HEK293T (cell line): ENCODE results near the gene MPPED1.
A peak's percentile ranks its signal among the peaks of the same experiment; 100 is the strongest.

Source experiments
- CTCF ChIA-PET: fragments of 350-600 bp; formaldehyde crosslinking; extraction: SDS; loops from one replicate; lab custom pipeline; 2021; ENCODE audit warnings: antibody characterized with exemption, inconsistent platforms; lab: Yijun Ruan, JAX
- POLR2A ChIA-PET: fragments of 350-600 bp; formaldehyde crosslinking; extraction: SDS; loops from one replicate; lab custom pipeline; 2020; ENCODE audit warnings: antibody characterized with exemption, inconsistent platforms; lab: Yijun Ruan, JAX
- DNase-seq: peaks from one replicate; pipeline ENCODE4 v3.0.0; 2012; ENCODE audit warnings: mixed read lengths; ENCODE audit errors: extremely low spot score
- ARNT ChIP-seq: fragments of 450-650 bp; IDR thresholded peaks from 2 replicates; pipeline ENCODE4 v1.6.1; 2017; ENCODE audit warnings: mild to moderate bottlenecking
- BHLHE40 ChIP-seq: fragments of 450-650 bp; IDR thresholded peaks from 2 replicates; pipeline ENCODE4 v1.6.1; 2016; ENCODE audit warnings: mild to moderate bottlenecking, moderate library complexity, borderline replicate concordance
- CTBP1 ChIP-seq: fragments of 450-650 bp; IDR thresholded peaks from 2 replicates; pipeline ENCODE4 v1.6.1; 2016; ENCODE audit warnings: borderline replicate concordance
- ELF4 ChIP-seq: fragments of 450-650 bp; IDR thresholded peaks from 2 replicates; pipeline ENCODE4 v1.6.1; 2017; ENCODE audit warnings: antibody characterized with exemption
- FOXA1 ChIP-seq: fragments of 450-650 bp; IDR thresholded peaks from 2 replicates; pipeline ENCODE4 v1.6.1; 2016; ENCODE audit warnings: mild to moderate bottlenecking
- FOXK2 ChIP-seq: fragments of 450-650 bp; IDR thresholded peaks from 2 replicates; pipeline ENCODE4 v1.6.1; 2016; ENCODE audit warnings: mild to moderate bottlenecking
- FOXM1 ChIP-seq: fragments of 450-650 bp; IDR thresholded peaks from 2 replicates; pipeline ENCODE4 v1.6.1; 2017; ENCODE audit warnings: mild to moderate bottlenecking, borderline replicate concordance
- HDGF ChIP-seq: fragments of 450-650 bp; IDR thresholded peaks from 2 replicates; pipeline ENCODE4 v1.6.1; 2017; ENCODE audit warnings: antibody characterized with exemption, borderline replicate concordance
- L3MBTL2 ChIP-seq: fragments of 450-650 bp; conservative IDR thresholded peaks from 2 replicates; pipeline ENCODE4 v1.6.1; 2016; ENCODE audit warnings: mild to moderate bottlenecking
- LEF1 ChIP-seq: fragments of 450-650 bp; IDR thresholded peaks from 2 replicates; pipeline ENCODE4 v1.6.1; 2017; ENCODE audit warnings: mild to moderate bottlenecking, borderline replicate concordance
- NFRKB ChIP-seq: fragments of 450-650 bp; IDR thresholded peaks from 2 replicates; pipeline ENCODE4 v1.6.1; 2016; ENCODE audit warnings: mild to moderate bottlenecking, moderate library complexity
- PKNOX1 ChIP-seq: fragments of 450-650 bp; IDR thresholded peaks from 2 replicates; pipeline ENCODE4 v1.6.1; 2016
- SP1 ChIP-seq: fragments of 450-650 bp; IDR thresholded peaks from 2 replicates; pipeline ENCODE4 v1.6.1; 2017
- SUZ12 ChIP-seq: fragments of 450-650 bp; IDR thresholded peaks from 2 replicates; pipeline ENCODE4 v1.6.1; 2016; ENCODE audit warnings: mild to moderate bottlenecking
- TARDBP ChIP-seq: fragments of 450-650 bp; IDR thresholded peaks from 2 replicates; pipeline ENCODE4 v1.6.1; 2016
- ZNF384 ChIP-seq: fragments of 450-650 bp; IDR thresholded peaks from 2 replicates; pipeline ENCODE4 v1.6.1; 2016

MPPED1 gene

GRCh38 chr22:43376765-43377547, 34.9 kb upstream of the MPPED1 start:
- POLR2A ChIA-PET = no interaction called here

GRCh38 chr22:43377548-43377895, 34.3 kb upstream of the MPPED1 start:
- no peak for TF ChIP-seq FOXK2
- no peak for TF ChIP-seq NFRKB
- ChIA-PET POLR2A (no interaction called here), CTCF (interaction anchor here (0.6 to 1.4 kb wide), 5 partner anchors 30 to 385 kb away, joined by 3 to 6 read pairs (median 3); no protein-coding TSS in a partner anchor)
- no peak for DNase-seq

More at GRCh38 chr22:43376765-43377547, 34.9 kb upstream of the MPPED1 start:
- DNase-seq = no peak
- TF ChIP-seq HDGF (no peak), ZNF384 (peak; percentile 62)
- CTCF ChIA-PET = interaction anchor here (0.6 to 1.0 kb wide), 2 partner anchors 109 to 386 kb away, joined by 3 read pairs; no protein-coding TSS in a partner anchor

- CTCF ChIA-PET = interaction anchor here (0.6 to 1.6 kb wide), 8 partner anchors 21 to 505 kb away, joined by 3 to 6 read pairs (median 4); partner anchors contain the start of gene TTLL12
- TF ChIP-seq HDGF (no peak), BHLHE40 (no peak), LEF1 (no peak), FOXM1 (no peak), ARNT (no peak), L3MBTL2 (no peak), CTBP1 (no peak), ELF4 (no peak), NFRKB (no peak), TARDBP (no peak), ZNF384 (no peak), FOXK2 (no peak), SP1 (no peak), PKNOX1 (no peak), FOXA1 (no peak), SUZ12 (no peak)
- POLR2A ChIA-PET = no interaction called here
- no peak for DNase-seq
Observed at GRCh38 chr22:43377896-43378704, 33.7 kb upstream of the MPPED1 start.

- no peak for DNase-seq
- CTCF ChIA-PET = interaction anchor here (0.6 to 1.0 kb wide), 4 partner anchors 108 to 169 kb away, joined by 3 read pairs; no protein-coding TSS in a partner anchor
- POLR2A ChIA-PET = interaction anchor here (1.4 kb wide), 1 partner anchor 111 kb away, joined by 4 read pairs; no protein-coding TSS in a partner anchor
- TF ChIP-seq ZNF384 (no peak), FOXK2 (no peak), BHLHE40 (no peak), PKNOX1 (no peak)
Observed at GRCh38 chr22:43381693-43382092, 30.1 kb upstream of the MPPED1 start.

- ChIA-PET POLR2A (interaction anchor here (0.6 kb wide), 1 partner anchor 84 kb away, joined by 3 read pairs; no protein-coding TSS in a partner anchor), CTCF (interaction anchor here (0.6 to 3.1 kb wide), 6 partner anchors 43 to 153 kb away, joined by 3 to 11 read pairs (median 6); no protein-coding TSS in a partner anchor)
Observed at GRCh38 chr22:43384863-43385262, 27.0 kb upstream of the MPPED1 start.

GRCh38 chr22:43385770-43386641, 25.8 kb upstream of the MPPED1 start:
- DNase-seq = peak; percentile 90
- TF ChIP-seq SP1 (no peak), TARDBP (no peak), NFRKB (no peak), FOXA1 (no peak), HDGF (no peak), BHLHE40 (no peak), LEF1 (no peak), FOXK2 (no peak)
- CTCF ChIA-PET = interaction anchor here (0.7 to 3.1 kb wide), 6 partner anchors 11 to 158 kb away, joined by 3 to 11 read pairs (median 4); no protein-coding TSS in a partner anchor
- POLR2A ChIA-PET = no interaction called here

More at GRCh38 chr22:43384863-43385262, 27.0 kb upstream of the MPPED1 start:
- DNase-seq = no peak
- no peak for TF ChIP-seq HDGF
